22Rv1 (cell line): ENCODE results near the gene SLC15A4.

Experiments
- CTCF ChIP-seq: fragments of 450-650 bp; IDR thresholded peaks from 2 replicates; pipeline ENCODE4 v1.5.1; 2017; ENCODE audit warnings: mild to moderate bottlenecking
- ZFX ChIP-seq: fragments of 450-650 bp; IDR thresholded peaks from 2 replicates; pipeline ENCODE4 v1.6.1; 2017; ENCODE audit warnings: antibody characterized with exemption, borderline replicate concordance

GRCh38 chr12:128850400-128850799, 26.6 kb upstream of the SLC15A4 start:
- TF ChIP-seq CTCF = no peak
- TF ChIP-seq ZFX = no peak
